PC-9 (cell line): Measurements from ENCODE around the gene STOX2.

Experiments used
- EZH2 ChIP-seq: fragments of 200-600 bp; sonication (generic); IDR thresholded peaks from 2 replicates; pipeline ENCODE4 v1.8.0; 2017; ENCODE audit warnings: antibody characterized with exemption, low read depth
- TF ChIP-seq, protein P1 (sequence below): fragments of 200-600 bp; sonication (generic); conservative IDR thresholded peaks from 2 replicates; pipeline ENCODE4 v1.6.1; 2017; ENCODE audit warnings: mixed run types, antibody characterized with exemption, mild to moderate bottlenecking, moderate library complexity

- TF ChIP-seq, protein P1, sequence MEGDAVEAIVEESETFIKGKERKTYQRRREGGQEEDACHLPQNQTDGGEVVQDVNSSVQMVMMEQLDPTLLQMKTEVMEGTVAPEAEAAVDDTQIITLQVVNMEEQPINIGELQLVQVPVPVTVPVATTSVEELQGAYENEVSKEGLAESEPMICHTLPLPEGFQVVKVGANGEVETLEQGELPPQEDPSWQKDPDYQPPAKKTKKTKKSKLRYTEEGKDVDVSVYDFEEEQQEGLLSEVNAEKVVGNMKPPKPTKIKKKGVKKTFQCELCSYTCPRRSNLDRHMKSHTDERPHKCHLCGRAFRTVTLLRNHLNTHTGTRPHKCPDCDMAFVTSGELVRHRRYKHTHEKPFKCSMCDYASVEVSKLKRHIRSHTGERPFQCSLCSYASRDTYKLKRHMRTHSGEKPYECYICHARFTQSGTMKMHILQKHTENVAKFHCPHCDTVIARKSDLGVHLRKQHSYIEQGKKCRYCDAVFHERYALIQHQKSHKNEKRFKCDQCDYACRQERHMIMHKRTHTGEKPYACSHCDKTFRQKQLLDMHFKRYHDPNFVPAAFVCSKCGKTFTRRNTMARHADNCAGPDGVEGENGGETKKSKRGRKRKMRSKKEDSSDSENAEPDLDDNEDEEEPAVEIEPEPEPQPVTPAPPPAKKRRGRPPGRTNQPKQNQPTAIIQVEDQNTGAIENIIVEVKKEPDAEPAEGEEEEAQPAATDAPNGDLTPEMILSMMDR, result no peak
- TF ChIP-seq EZH2, result no peak
These were observed 37.9 kb upstream of the STOX2 start for GRCh38 chr4:183867247-183867646.
